ENCODE results near the gene PRKN. TPM values are rescaled to one million over a fixed set of nuclear protein-coding genes. Genes with fewer than 3 reads are reported as not detected.

Gene PRKN
- total and polyA plus RNA-seq, 9 of the 15 experiments (the other 6 are each of a cell fraction or from before 2014, with no cell fraction given): 0.03 to 0.96 (median 0.15) TPM; not detected in 2

DNA sequence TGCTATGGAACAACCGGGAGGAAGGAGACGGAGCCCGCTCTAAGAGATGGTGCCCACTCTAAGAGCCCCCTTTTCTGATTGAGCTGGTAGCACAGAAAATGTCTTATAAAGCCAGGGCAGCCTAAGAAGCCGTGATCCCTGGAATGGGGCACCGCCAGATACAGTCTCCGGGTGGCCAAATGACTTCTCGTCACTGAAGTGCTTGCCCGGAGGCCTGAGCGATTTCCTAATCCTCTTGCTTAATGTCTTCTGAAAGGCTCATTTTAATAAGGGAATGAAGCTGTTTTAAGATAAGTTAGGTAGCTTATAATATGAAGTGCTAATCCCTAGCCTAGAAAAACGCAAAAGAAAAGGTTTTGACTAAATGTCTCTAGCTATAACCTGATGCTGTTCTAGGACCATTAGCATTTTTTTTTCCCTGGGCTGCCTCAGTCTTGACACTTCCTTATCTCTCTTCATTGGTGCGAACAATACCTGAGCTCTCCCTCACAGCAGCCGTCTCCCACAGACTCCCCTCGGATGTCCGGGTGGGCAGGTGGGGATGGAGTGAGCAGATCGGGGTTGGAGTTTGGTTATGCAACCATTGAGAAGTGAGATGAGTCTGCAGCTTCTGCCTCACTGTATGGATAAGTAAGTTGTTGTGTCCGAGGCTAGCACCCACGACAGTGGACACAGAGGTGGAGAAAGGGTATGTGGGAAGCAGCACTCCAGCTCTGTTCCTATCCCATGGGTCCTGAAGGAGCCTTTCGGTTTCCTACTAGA lies 894.3 kb downstream of the PRKN start:
- Histone ChIP-seq H3K9me1 (ENCODE audit: control insufficient read depth, insufficient read depth, low read length) (no peaks in the 10 kb centered on the region), H2AFZ (ENCODE audit: low read depth, low read length) (no peak overlapping the region), H3K9me3 (replicated peaks; ENCODE audit: control insufficient read depth, insufficient read depth, low read depth, low read length) (no peaks in the 10 kb centered on the region), H3K9ac (ENCODE audit: insufficient read depth in 1 of 2, low read depth in 2 of 2, low read length in 2 of 2) (no peak overlapping the region), H3K4me1 (replicated peaks in 1 of 2; ENCODE audit: control insufficient read depth in 2 of 2, insufficient read depth in 2 of 2, low read length in 2 of 2) (no peaks in the 10 kb centered on the region), H3K36me3 (ENCODE audit: control insufficient read depth, insufficient read depth, low read length) (no peaks in the 10 kb centered on the region), H3K4me2 (ENCODE audit: insufficient read depth, low read length) (no peak overlapping the region), H3K27me3 (ENCODE audit: control insufficient read depth in 2 of 2, insufficient read depth in 2 of 2, low read length in 2 of 2) (peaks cover 29 to 57% of the 10 kb centered on the region in 2 experiments), H3K4me3 (no peak overlapping the region), H4K20me1 (replicated peaks; ENCODE audit: control insufficient read depth, insufficient read depth, low read length) (no peaks in the 10 kb centered on the region; the same call in 1 of the 2 replicates), H3K79me2 (ENCODE audit: control insufficient read depth, insufficient read depth, low read length) (no peaks in the 10 kb centered on the region), H3K27ac (ENCODE audit: extremely low read depth, low read depth, low read length) (no peak overlapping the region)
- DNase-seq (ENCODE audit: extremely low read depth in 1 of 4, low spot score in 3 of 4) (no peak), FAIRE-seq (no peak), ATAC-seq (no peak)
- 2% methylated on average over 18 of the region's 18 CpGs for WGBS (ENCODE audit: insufficient coverage, low coverage, missing lambda C conversion rate)
- TF ChIP-seq XRCC3 (IDR thresholded peaks at IDR 0.05) (no peak), KDM2B (CRISPR knock-in tag; IDR thresholded peaks at IDR 0.05) (no peak), NFYB (IDR thresholded peaks at IDR 0.05; ENCODE audit: extremely low read depth, insufficient read length) (no peak), BACH1 (tag; IDR thresholded peaks at IDR 0.05) (no peak), KLF16 (IDR thresholded peaks at IDR 0.05) (no peak), ILF3 (IDR thresholded peaks at IDR 0.05; ENCODE audit: borderline replicate concordance) (no peak), SAP30 (IDR thresholded peaks at IDR 0.05; ENCODE audit: borderline replicate concordance, insufficient read depth, low read depth, low read length, poor library complexity, severe bottlenecking) (no peak)
- TF ChIP-seq, protein P1, sequence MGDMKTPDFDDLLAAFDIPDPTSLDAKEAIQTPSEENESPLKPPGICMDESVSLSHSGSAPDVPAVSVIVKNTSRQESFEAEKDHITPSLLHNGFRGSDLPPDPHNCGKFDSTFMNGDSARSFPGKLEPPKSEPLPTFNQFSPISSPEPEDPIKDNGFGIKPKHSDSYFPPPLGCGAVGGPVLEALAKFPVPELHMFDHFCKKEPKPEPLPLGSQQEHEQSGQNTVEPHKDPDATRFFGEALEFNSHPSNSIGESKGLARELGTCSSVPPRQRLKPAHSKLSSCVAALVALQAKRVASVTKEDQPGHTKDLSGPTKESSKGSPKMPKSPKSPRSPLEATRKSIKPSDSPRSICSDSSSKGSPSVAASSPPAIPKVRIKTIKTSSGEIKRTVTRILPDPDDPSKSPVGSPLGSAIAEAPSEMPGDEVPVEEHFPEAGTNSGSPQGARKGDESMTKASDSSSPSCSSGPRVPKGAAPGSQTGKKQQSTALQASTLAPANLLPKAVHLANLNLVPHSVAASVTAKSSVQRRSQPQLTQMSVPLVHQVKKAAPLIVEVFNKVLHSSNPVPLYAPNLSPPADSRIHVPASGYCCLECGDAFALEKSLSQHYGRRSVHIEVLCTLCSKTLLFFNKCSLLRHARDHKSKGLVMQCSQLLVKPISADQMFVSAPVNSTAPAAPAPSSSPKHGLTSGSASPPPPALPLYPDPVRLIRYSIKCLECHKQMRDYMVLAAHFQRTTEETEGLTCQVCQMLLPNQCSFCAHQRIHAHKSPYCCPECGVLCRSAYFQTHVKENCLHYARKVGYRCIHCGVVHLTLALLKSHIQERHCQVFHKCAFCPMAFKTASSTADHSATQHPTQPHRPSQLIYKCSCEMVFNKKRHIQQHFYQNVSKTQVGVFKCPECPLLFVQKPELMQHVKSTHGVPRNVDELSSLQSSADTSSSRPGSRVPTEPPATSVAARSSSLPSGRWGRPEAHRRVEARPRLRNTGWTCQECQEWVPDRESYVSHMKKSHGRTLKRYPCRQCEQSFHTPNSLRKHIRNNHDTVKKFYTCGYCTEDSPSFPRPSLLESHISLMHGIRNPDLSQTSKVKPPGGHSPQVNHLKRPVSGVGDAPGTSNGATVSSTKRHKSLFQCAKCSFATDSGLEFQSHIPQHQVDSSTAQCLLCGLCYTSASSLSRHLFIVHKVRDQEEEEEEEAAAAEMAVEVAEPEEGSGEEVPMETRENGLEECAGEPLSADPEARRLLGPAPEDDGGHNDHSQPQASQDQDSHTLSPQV (IDR thresholded peaks at IDR 0.05): no peak
- TF ChIP-seq, protein P2, sequence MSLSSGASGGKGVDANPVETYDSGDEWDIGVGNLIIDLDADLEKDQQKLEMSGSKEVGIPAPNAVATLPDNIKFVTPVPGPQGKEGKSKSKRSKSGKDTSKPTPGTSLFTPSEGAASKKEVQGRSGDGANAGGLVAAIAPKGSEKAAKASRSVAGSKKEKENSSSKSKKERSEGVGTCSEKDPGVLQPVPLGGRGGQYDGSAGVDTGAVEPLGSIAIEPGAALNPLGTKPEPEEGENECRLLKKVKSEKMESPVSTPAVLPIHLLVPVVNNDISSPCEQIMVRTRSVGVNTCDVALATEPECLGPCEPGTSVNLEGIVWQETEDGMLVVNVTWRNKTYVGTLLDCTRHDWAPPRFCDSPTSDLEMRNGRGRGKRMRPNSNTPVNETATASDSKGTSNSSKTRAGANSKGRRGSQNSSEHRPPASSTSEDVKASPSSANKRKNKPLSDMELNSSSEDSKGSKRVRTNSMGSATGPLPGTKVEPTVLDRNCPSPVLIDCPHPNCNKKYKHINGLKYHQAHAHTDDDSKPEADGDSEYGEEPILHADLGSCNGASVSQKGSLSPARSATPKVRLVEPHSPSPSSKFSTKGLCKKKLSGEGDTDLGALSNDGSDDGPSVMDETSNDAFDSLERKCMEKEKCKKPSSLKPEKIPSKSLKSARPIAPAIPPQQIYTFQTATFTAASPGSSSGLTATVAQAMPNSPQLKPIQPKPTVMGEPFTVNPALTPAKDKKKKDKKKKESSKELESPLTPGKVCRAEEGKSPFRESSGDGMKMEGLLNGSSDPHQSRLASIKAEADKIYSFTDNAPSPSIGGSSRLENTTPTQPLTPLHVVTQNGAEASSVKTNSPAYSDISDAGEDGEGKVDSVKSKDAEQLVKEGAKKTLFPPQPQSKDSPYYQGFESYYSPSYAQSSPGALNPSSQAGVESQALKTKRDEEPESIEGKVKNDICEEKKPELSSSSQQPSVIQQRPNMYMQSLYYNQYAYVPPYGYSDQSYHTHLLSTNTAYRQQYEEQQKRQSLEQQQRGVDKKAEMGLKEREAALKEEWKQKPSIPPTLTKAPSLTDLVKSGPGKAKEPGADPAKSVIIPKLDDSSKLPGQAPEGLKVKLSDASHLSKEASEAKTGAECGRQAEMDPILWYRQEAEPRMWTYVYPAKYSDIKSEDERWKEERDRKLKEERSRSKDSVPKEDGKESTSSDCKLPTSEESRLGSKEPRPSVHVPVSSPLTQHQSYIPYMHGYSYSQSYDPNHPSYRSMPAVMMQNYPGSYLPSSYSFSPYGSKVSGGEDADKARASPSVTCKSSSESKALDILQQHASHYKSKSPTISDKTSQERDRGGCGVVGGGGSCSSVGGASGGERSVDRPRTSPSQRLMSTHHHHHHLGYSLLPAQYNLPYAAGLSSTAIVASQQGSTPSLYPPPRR (CRISPR knock-in tag; IDR thresholded peaks at IDR 0.05; ENCODE audit: borderline replicate concordance): no peak
- intact Hi-C loops (cut with micrococcal nuclease): no loop called here
- ChIA-PET POLR2A (interaction anchor here (0.8 to 0.9 kb wide), 2 partner anchors 13 to 120 kb away, joined by 3 read pairs; no protein-coding TSS in a partner anchor), CTCF (ENCODE audit: low intra/inter-chr PET ratio) (no interaction called here)
- in situ Hi-C loops (cut with MboI): no loop called here
- no TSS peak for BruUV-seq (replicated peaks)
